ENCODE measurements around the gene ATXN7. TPM values are rescaled to one million over a fixed set of nuclear protein-coding genes. Genes with fewer than 3 reads are reported as not detected.

ATXN7 gene
- total RNA-seq, 1 experiment from 2014 or later, result 27.5 TPM

GRCh38 chr3:63875510-63875909 is 11.8 kb downstream of the ATXN7 start (continued):
- TF ChIP-seq REST (IDR thresholded peaks at IDR 0.05; ENCODE audit: low read depth), result no peak
- no peak for TF ChIP-seq CTCF (IDR thresholded peaks at IDR 0.05 in 2 of 3, conservative IDR thresholded peaks at IDR 0.05 in 1 of 3; ENCODE audit: borderline replicate concordance in 1 of 3, insufficient read depth in 1 of 3, low read depth in 2 of 3, low read length in 2 of 3)

GRCh38 chr3:63876260-63876659 is 12.6 kb downstream of the ATXN7 start:
- no peak for DNase-seq (ENCODE audit: low read depth, low spot score)
- no peak overlapping the region for H2AFZ ChIP-seq (ENCODE audit: low read depth, low read length, poor library complexity, severe bottlenecking)
- no peak for ATAC-seq
- no peak overlapping the region for H3K27ac ChIP-seq (ENCODE audit: low read depth, low read length)
- POLR2A ChIA-PET, result no interaction called here
- H3K36me3 ChIP-seq (ENCODE audit: control insufficient read depth in 1 of 2, insufficient read depth in 2 of 2, low read length in 2 of 2), result no peaks in the 10 kb centered on the region
- peaks cover 72% of the 10 kb centered on the region for H3K79me2 ChIP-seq (ENCODE audit: insufficient read depth, low read length)
- RAD21 ChIA-PET (ENCODE audit: low non-redundant PET in 1 of 2, low total read pairs in 2 of 2, uncharacterized antibody in 2 of 2, unreplicated experiment in 2 of 2), result no interaction called here
- peaks cover 13 to 14% of the 10 kb centered on the region in 2 experiments for H3K4me1 ChIP-seq (ENCODE audit: control insufficient read depth in 1 of 2, insufficient read depth in 2 of 2, low read length in 2 of 2)
- no peak overlapping the region for H3K9ac ChIP-seq (ENCODE audit: low read length)
- peaks cover 5% of the 10 kb centered on the region; the same call in 1 of the 2 replicates for H4K20me1 ChIP-seq (ENCODE audit: insufficient read depth)
- H3K9me2 ChIP-seq (ENCODE audit: insufficient read depth), result no peaks in the 10 kb centered on the region
- BruUV-seq (replicated peaks), result no TSS peak
- no peaks in the 10 kb centered on the region for H3K27me3 ChIP-seq (ENCODE audit: insufficient read depth, low read length)
- intact Hi-C loops (cut with micrococcal nuclease), result no loop called here
- no peaks in the 10 kb centered on the region for H3K9me3 ChIP-seq (ENCODE audit: control insufficient read depth in 1 of 2, insufficient read depth in 1 of 2, low read depth in 1 of 2, low read length in 2 of 2)
- H3K4me2 ChIP-seq (ENCODE audit: low read length), result no peak overlapping the region
- no peak overlapping the region for H3K4me3 ChIP-seq (replicated peaks in 1 of 2; ENCODE audit: low read depth in 1 of 2, low read length in 2 of 2)
- CTCF ChIA-PET, result no interaction called here
- TF ChIP-seq RAD21 (IDR thresholded peaks at IDR 0.05; ENCODE audit: low read depth) (no peak), ATF3 (IDR thresholded peaks at IDR 0.05) (no peak), ZNF274 (IDR thresholded peaks at IDR 0.05; ENCODE audit: low read depth, low read length) (no peak), MAX (IDR thresholded peaks at IDR 0.05) (no peak), CEBPB (IDR thresholded peaks at IDR 0.05; ENCODE audit: low read depth) (no peak), REST (IDR thresholded peaks at IDR 0.05; ENCODE audit: low read depth) (no peak), FOSL1 (IDR thresholded peaks at IDR 0.05; ENCODE audit: low read depth) (no peak), TCF7L2 (IDR thresholded peaks at IDR 0.05; ENCODE audit: borderline replicate concordance, extremely low read depth, insufficient read depth, insufficient read length) (no peak), POLR2A (IDR thresholded peaks at IDR 0.05; ENCODE audit: borderline replicate concordance, extremely low read depth, insufficient read depth, insufficient read length) (no peak), CBX3 (IDR thresholded peaks at IDR 0.05; ENCODE audit: low read depth) (no peak), ZFX (IDR thresholded peaks at IDR 0.05) (no peak), YY1 (IDR thresholded peaks at IDR 0.05; ENCODE audit: extremely low read depth, insufficient replicate concordance, low read depth, low read length) (no peak), JUND (IDR thresholded peaks at IDR 0.05) (no peak), ELF1 (IDR thresholded peaks at IDR 0.05; ENCODE audit: borderline replicate concordance, low read depth) (no peak), EZH2 (IDR thresholded peaks at IDR 0.05) (no peak), POLR2AphosphoS5 (IDR thresholded peaks at IDR 0.05; ENCODE audit: low read depth, low read length) (no peak)

All from HCT116 (cell line).